GM12878 (cell line): Measurements from ENCODE around the gene JAKMIP1. TPM values are rescaled to one million over a fixed set of nuclear protein-coding genes. Genes with fewer than 3 reads are reported as not detected.

Experiments used
- ATAC-seq: fragments of 200-7000 bp; cut with Tn5 transposase; 3 replicates; pipeline ENCODE4 v1.9.1; 2020; ENCODE audit warnings: mild to moderate bottlenecking, moderate library complexity
- BruUV-seq: library from RNA; stranded (reverse); fragments of 400-500 nt; replicated peaks from 2 replicates; lab custom pipeline; 2021; lab: Mats Ljungman, UMichigan
- CTCF ChIA-PET: fragments of 300-600 bp; sonication (Branson Sonifier 250); formaldehyde crosslinking; extraction: SDS; loops from one replicate; lab custom pipeline; 2021; ENCODE audit warnings: inconsistent platforms; lab: Yijun Ruan, JAX
- POLR2A ChIA-PET: fragments of 350-600 bp; formaldehyde crosslinking; extraction: SDS; loops from one replicate; lab custom pipeline; 2021; ENCODE audit warnings: inconsistent platforms; lab: Charles Lee
- RAD21 ChIA-PET: fragments of 300-600 bp; sonication (Branson Sonifier 250); formaldehyde crosslinking; loops from one replicate; lab custom pipeline; 2023; ENCODE audit warnings: antibody characterized with exemption; ENCODE audit not compliant: unreplicated experiment; lab: Charles Lee
- SMC1A ChIA-PET: fragments of 300-600 bp; sonication (Branson Sonifier 250); formaldehyde crosslinking; loops from one replicate; lab custom pipeline; 2023; ENCODE audit not compliant: unreplicated experiment, uncharacterized antibody; lab: Charles Lee
- DNase-seq: peaks from one replicate; pipeline ENCODE4 v3.0.0-alpha.2; 2011; ENCODE audit warnings: low read depth, low spot score
- FAIRE-seq: peaks from 3 replicates; lab custom pipeline; 2011; peaks lifted over from hg19 to GRCh38; lab: Jason Lieb, UNC
- H2AFZ ChIP-seq: 2 replicates; pipeline ENCODE4 v1.6.0; 2011; ENCODE audit warnings: low read depth, low read length, control low read depth; ENCODE audit not compliant: control insufficient read depth
- H3K27ac ChIP-seq: 2 replicates; pipeline ENCODE4 v1.5.1; 2011; ENCODE audit warnings: control low read depth; ENCODE audit not compliant: control insufficient read depth, insufficient read depth
- H3K27me3 ChIP-seq, 2 experiments: replicated peaks in 1 of 2; 2 replicates each; pipeline versions ENCODE4 v1.6.0 to v1.6.1; 2011; ENCODE audit warnings: low read length in 1 of 2; ENCODE audit not compliant: control insufficient read depth in 2 of 2, insufficient read depth in 2 of 2
- H3K36me3 ChIP-seq, 2 experiments: 2 replicates each; pipeline ENCODE4 v1.5.1; 2011; ENCODE audit warnings: low read length in 1 of 2; ENCODE audit not compliant: control insufficient read depth in 2 of 2, insufficient read depth in 2 of 2
- H3K4me1 ChIP-seq: 2 replicates; pipeline ENCODE4 v1.6.1; 2011; ENCODE audit warnings: mild to moderate bottlenecking, low read length, moderate library complexity, mixed read lengths; ENCODE audit not compliant: control insufficient read depth, insufficient read depth
- H3K4me2 ChIP-seq: 2 replicates; pipeline ENCODE4 v1.6.0; 2011; ENCODE audit warnings: control low read depth; ENCODE audit not compliant: control insufficient read depth, insufficient read depth
- H3K4me3 ChIP-seq: fragments of 200-600 bp; sonication (generic); 2 replicates; pipeline ENCODE4 v1.5.1; 2016
- H3K79me2 ChIP-seq: 2 replicates; pipeline ENCODE4 v1.6.0; 2011; ENCODE audit warnings: low read length; ENCODE audit not compliant: control insufficient read depth, insufficient read depth
- H3K9ac ChIP-seq: 2 replicates; pipeline ENCODE4 v1.8.0; 2011; ENCODE audit warnings: low read length, control low read depth, mixed read lengths; ENCODE audit not compliant: control insufficient read depth, insufficient read depth
- H3K9me3 ChIP-seq: replicated peaks from 3 replicates; pipeline ENCODE4 v1.5.1; 2011; ENCODE audit warnings: mild to moderate bottlenecking, low read length; ENCODE audit not compliant: control insufficient read depth, insufficient read depth
- H4K20me1 ChIP-seq: 2 replicates; pipeline ENCODE4 v1.6.0; 2011; ENCODE audit not compliant: control insufficient read depth, insufficient read depth
- ATF3 ChIP-seq: IDR thresholded peaks from 2 replicates; pipeline ENCODE4 v1.6.1; 2011; ENCODE audit warnings: low read depth, mild to moderate bottlenecking, low read length, moderate library complexity, borderline replicate concordance; ENCODE audit errors: extremely low read depth
- BACH1 ChIP-seq: fragments of 450-650 bp; IDR thresholded peaks from 2 replicates; pipeline ENCODE4 v1.6.1; 2017; ENCODE audit warnings: mild to moderate bottlenecking, borderline replicate concordance
- HDGF ChIP-seq: fragments of 450-650 bp; IDR thresholded peaks from 2 replicates; pipeline ENCODE4 v1.6.1; 2016; ENCODE audit warnings: antibody characterized with exemption
- IRF4 ChIP-seq: IDR thresholded peaks from 2 replicates; pipeline ENCODE4 v1.6.1; 2011; ENCODE audit warnings: low read depth, low read length
- MEF2B ChIP-seq: fragments of 450-650 bp; IDR thresholded peaks from 2 replicates; pipeline ENCODE4 v1.6.1; 2018; ENCODE audit warnings: mild to moderate bottlenecking, moderate library complexity; ENCODE audit not compliant: partially characterized antibody, poor library complexity, severe bottlenecking
- MYC ChIP-seq: IDR thresholded peaks from 2 replicates; pipeline ENCODE4 v1.6.1; 2011; ENCODE audit warnings: mild to moderate bottlenecking, low read length, moderate library complexity, inconsistent platforms; ENCODE audit not compliant: insufficient read depth, insufficient replicate concordance, insufficient read length, severe bottlenecking
- NBN ChIP-seq: fragments of 450-650 bp; IDR thresholded peaks from 2 replicates; pipeline ENCODE4 v1.6.1; 2016
- NR2C1 ChIP-seq: fragments of 450-650 bp; IDR thresholded peaks from 2 replicates; pipeline ENCODE4 v1.6.1; 2017; ENCODE audit warnings: antibody characterized with exemption, mild to moderate bottlenecking, moderate library complexity
- NR2F1 ChIP-seq: fragments of 450-650 bp; conservative IDR thresholded peaks from 2 replicates; pipeline ENCODE4 v1.6.1; 2017; ENCODE audit warnings: mild to moderate bottlenecking
- POLR2A ChIP-seq: IDR thresholded peaks from 2 replicates; pipeline ENCODE4 v1.6.1; 2011; ENCODE audit warnings: low read depth, mild to moderate bottlenecking, low read length
- RCOR1 ChIP-seq: conservative IDR thresholded peaks from 2 replicates; pipeline ENCODE4 v1.6.1; 2012; ENCODE audit warnings: low read depth, low read length, improper control_type of control experiment
- SIX5 ChIP-seq: IDR thresholded peaks from 2 replicates; pipeline ENCODE4 v1.6.1; 2011; ENCODE audit warnings: mild to moderate bottlenecking, low read depth, low read length, moderate library complexity; ENCODE audit not compliant: severe bottlenecking
- SMC3 ChIP-seq: IDR thresholded peaks from 2 replicates; pipeline ENCODE4 v1.6.1; 2011; ENCODE audit warnings: low read length, improper control_type of control experiment, borderline replicate concordance
- SPI1 ChIP-seq: IDR thresholded peaks from 2 replicates; pipeline ENCODE4 v1.6.1; 2011; ENCODE audit warnings: low read depth, mild to moderate bottlenecking, low read length, moderate library complexity, borderline replicate concordance; ENCODE audit not compliant: insufficient read depth
- ZNF622 ChIP-seq: fragments of 450-650 bp; IDR thresholded peaks from 2 replicates; pipeline ENCODE4 v1.6.1; 2017; ENCODE audit warnings: mild to moderate bottlenecking, inconsistent platforms
- WGBS: methylation state at CpG from one replicate; pipeline ENCODE4 v1.1.6; 2016; ENCODE audit warnings: low lambda C conversion rate; ENCODE audit not compliant: insufficient replicate concordance, insufficient coverage; ENCODE audit errors: missing lambda C conversion rate; 5-methylcytosine and 5-hydroxymethylcytosine counted together
- in situ Hi-C: fragments of 300-500 bp; cut with MboI; formaldehyde crosslinking; loops from 9 replicates; pipeline ENCODE4 v1.14.3; 2018; ENCODE audit warnings: mixed read lengths
- intact Hi-C: fragments of 100-400 bp; cut with micrococcal nuclease; formaldehyde crosslinking; loops from one replicate; pipeline ENCODE4 v1.14.2; 2022; ENCODE audit not compliant: unreplicated experiment
- polyA plus RNA-seq, 11 experiments: library from polyadenylated mRNA; depleted of rRNA in 4 of 11; unstranded in 6 of 11; stranded (reverse) in 5 of 11; fragments of >200 nt; fragmentation: Nextera tagmentation in 4 of 11; fragmentation: Illumina TruSeq in 1 of 11; extraction: Ambion mirVana in 4 of 11; extraction: Trizol in 1 of 11; gene quantifications; 1 replicate in 1 of 11; 2 replicates in 10 of 11; pipeline versions ENCODE4 v1.2.1 to v1.2.3, GENCODE V29; 2011 to 2016; ENCODE audit warnings: inconsistent platforms in 2 of 11, missing spikeins in 2 of 11, low read depth in 1 of 11
- total RNA-seq, 4 experiments: library from RNA; depleted of rRNA in 3 of 4; stranded (reverse); fragments of >200 nt in 3 of 4; fragmentation: Illumina TruSeq in 1 of 4; extraction: Trizol in 1 of 4; gene quantifications; 2 replicates each; pipeline versions ENCODE4 v1.2.1 to v1.2.3, GENCODE V29; 2013 to 2021
- TF ChIP-seq, protein P1 (sequence below): fragments of 450-650 bp; IDR thresholded peaks from 2 replicates; pipeline ENCODE4 v1.6.1; 2016; ENCODE audit warnings: mild to moderate bottlenecking
- TF ChIP-seq, protein P2 (sequence below): fragments of 450-650 bp; IDR thresholded peaks from 2 replicates; pipeline ENCODE4 v1.6.1; 2017; ENCODE audit warnings: mild to moderate bottlenecking, low read depth, inconsistent platforms; ENCODE audit not compliant: poor library complexity, severe bottlenecking
- TF ChIP-seq, protein P3 (sequence below), 3 experiments: IDR thresholded peaks in 2 of 3; conservative IDR thresholded peaks in 1 of 3; 2 replicates each; pipeline ENCODE4 v1.5.1; 2011; ENCODE audit warnings: low read depth in 3 of 3, low read length in 3 of 3, mild to moderate bottlenecking in 3 of 3, control low read depth in 2 of 3, moderate library complexity in 2 of 3, inconsistent platforms in 1 of 3, mixed read lengths in 1 of 3; ENCODE audit not compliant: control insufficient read depth in 2 of 3, insufficient read depth in 1 of 3; ENCODE audit errors: extremely low read depth in 1 of 3

The JAKMIP1 gene
- total and polyA plus RNA-seq, 10 of the 15 experiments (the other 5 are each of a cell fraction or from before 2014, with no cell fraction given), result 0.52 to 16.7 (median 12.3) TPM

- TF ChIP-seq, protein P1, sequence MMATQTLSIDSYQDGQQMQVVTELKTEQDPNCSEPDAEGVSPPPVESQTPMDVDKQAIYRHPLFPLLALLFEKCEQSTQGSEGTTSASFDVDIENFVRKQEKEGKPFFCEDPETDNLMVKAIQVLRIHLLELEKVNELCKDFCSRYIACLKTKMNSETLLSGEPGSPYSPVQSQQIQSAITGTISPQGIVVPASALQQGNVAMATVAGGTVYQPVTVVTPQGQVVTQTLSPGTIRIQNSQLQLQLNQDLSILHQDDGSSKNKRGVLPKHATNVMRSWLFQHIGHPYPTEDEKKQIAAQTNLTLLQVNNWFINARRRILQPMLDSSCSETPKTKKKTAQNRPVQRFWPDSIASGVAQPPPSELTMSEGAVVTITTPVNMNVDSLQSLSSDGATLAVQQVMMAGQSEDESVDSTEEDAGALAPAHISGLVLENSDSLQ, result no peak
- TF ChIP-seq RCOR1 (no peak), MYC (no peak), NR2C1 (no peak)
Measured at GRCh38 chr4:6078560-6078959, 121.8 kb downstream of the JAKMIP1 start (continued).

- RAD21 ChIA-PET, result no interaction called here
- TF ChIP-seq SIX5, result no peak
- TF ChIP-seq POLR2A, result no peak
- TF ChIP-seq, protein P2, sequence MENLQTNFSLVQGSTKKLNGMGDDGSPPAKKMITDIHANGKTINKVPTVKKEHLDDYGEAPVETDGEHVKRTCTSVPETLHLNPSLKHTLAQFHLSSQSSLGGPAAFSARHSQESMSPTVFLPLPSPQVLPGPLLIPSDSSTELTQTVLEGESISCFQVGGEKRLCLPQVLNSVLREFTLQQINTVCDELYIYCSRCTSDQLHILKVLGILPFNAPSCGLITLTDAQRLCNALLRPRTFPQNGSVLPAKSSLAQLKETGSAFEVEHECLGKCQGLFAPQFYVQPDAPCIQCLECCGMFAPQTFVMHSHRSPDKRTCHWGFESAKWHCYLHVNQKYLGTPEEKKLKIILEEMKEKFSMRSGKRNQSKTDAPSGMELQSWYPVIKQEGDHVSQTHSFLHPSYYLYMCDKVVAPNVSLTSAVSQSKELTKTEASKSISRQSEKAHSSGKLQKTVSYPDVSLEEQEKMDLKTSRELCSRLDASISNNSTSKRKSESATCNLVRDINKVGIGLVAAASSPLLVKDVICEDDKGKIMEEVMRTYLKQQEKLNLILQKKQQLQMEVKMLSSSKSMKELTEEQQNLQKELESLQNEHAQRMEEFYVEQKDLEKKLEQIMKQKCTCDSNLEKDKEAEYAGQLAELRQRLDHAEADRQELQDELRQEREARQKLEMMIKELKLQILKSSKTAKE, result no peak
- no peak for TF ChIP-seq NBN
- TF ChIP-seq IRF4, result no peak
- no peak for TF ChIP-seq ZNF622
- TF ChIP-seq SPI1, result no peak
- TF ChIP-seq NR2F1, result no peak
- no peak for TF ChIP-seq HDGF
- TF ChIP-seq ATF3, result no peak
- TF ChIP-seq BACH1, result no peak
- no peak for TF ChIP-seq MEF2B
- peak; percentile 46; the same call in 1 of the 2 replicates for TF ChIP-seq SMC3
- TF ChIP-seq, protein P3, sequence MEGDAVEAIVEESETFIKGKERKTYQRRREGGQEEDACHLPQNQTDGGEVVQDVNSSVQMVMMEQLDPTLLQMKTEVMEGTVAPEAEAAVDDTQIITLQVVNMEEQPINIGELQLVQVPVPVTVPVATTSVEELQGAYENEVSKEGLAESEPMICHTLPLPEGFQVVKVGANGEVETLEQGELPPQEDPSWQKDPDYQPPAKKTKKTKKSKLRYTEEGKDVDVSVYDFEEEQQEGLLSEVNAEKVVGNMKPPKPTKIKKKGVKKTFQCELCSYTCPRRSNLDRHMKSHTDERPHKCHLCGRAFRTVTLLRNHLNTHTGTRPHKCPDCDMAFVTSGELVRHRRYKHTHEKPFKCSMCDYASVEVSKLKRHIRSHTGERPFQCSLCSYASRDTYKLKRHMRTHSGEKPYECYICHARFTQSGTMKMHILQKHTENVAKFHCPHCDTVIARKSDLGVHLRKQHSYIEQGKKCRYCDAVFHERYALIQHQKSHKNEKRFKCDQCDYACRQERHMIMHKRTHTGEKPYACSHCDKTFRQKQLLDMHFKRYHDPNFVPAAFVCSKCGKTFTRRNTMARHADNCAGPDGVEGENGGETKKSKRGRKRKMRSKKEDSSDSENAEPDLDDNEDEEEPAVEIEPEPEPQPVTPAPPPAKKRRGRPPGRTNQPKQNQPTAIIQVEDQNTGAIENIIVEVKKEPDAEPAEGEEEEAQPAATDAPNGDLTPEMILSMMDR (IDR thresholded peaks at IDR 0.05 in 2 of 3, conservative IDR thresholded peaks at IDR 0.05 in 1 of 3; ENCODE audit: control insufficient read depth in 2 of 3, extremely low read depth in 1 of 3, insufficient read depth in 1 of 3, low read depth in 3 of 3, low read length in 3 of 3), result peak; percentile 40 to 51 (median 41)
Measured at GRCh38 chr4:6076391-6076790, 124.0 kb downstream of the JAKMIP1 start.

More at GRCh38 chr4:6076391-6076790, 124.0 kb downstream of the JAKMIP1 start:
- Histone ChIP-seq H3K4me3 (no peak overlapping the region), H3K36me3 (no peaks in the 10 kb centered on the region; a peak in 1 of 4 replicates), H3K9ac (no peak overlapping the region), H4K20me1 (no peaks in the 10 kb centered on the region), H2AFZ (no peak overlapping the region), H3K27me3 (no peaks in the 10 kb centered on the region), H3K9me3 (no peaks in the 10 kb centered on the region), H3K27ac (no peak overlapping the region), H3K79me2 (no peaks in the 10 kb centered on the region), H3K4me2 (no peak overlapping the region), H3K4me1 (no peaks in the 10 kb centered on the region)
- DNase-seq (no peak), ATAC-seq (peak; percentile 73), FAIRE-seq (no peak)
- intact Hi-C loops (loop anchor here (1.0 kb wide), 1 partner anchor 251 kb away; no protein-coding TSS in a partner anchor), in situ Hi-C loops (no loop called here)
- WGBS, result 100% methylated on average over 1 of the region's 1 CpG
- CTCF ChIA-PET, result interaction anchor here (1.0 kb wide), 1 partner anchor 174 kb away, joined by 4 read pairs; no protein-coding TSS in a partner anchor
- SMC1A ChIA-PET, result interaction anchor here (0.7 kb wide), 1 partner anchor 175 kb away, joined by 3 read pairs; no protein-coding TSS in a partner anchor
- no TSS peak for BruUV-seq
- POLR2A ChIA-PET, result no interaction called here
